HepG2 (cell line): ENCODE results near the gene DHH. TPM values are rescaled to one million over a fixed set of nuclear protein-coding genes. Genes with fewer than 3 reads are reported as not detected.

ENCODE experiments used
- ATAC-seq: fragments of 200-7000 bp; cut with Tn5 transposase; 3 replicates; pipeline ENCODE4 v1.9.1; 2020; ENCODE audit warnings: mild to moderate bottlenecking, moderate library complexity
- BruUV-seq: library from RNA; stranded (reverse); fragments of 400-500 nt; replicated peaks from 2 replicates; lab custom pipeline; 2021; lab: Mats Ljungman, UMichigan
- CTCF ChIA-PET: fragments of 300-600 bp; formaldehyde crosslinking; extraction: SDS; loops from one replicate; lab custom pipeline; 2021; ENCODE audit warnings: low total read pairs, inconsistent platforms, low intra/inter-chr PET ratio; lab: Yijun Ruan, JAX
- POLR2A ChIA-PET: fragments of 350-600 bp; sonication (Branson Sonifier 250); formaldehyde crosslinking; loops from one replicate; lab custom pipeline; 2020; ENCODE audit warnings: antibody characterized with exemption, inconsistent platforms; lab: Yijun Ruan, JAX
- DNase-seq: peaks from one replicate; pipeline ENCODE4 v3.0.0-alpha.2; 2015; ENCODE audit warnings: low spot score
- FAIRE-seq: peaks from 3 replicates; lab custom pipeline; 2011; peaks lifted over from hg19 to GRCh38; lab: Jason Lieb, UNC
- H2AFZ ChIP-seq: one replicate; pipeline ENCODE4 v1.6.1; 2011; ENCODE audit warnings: low read length, inconsistent platforms
- H3K27ac ChIP-seq: fragments of 300-600 bp; 3 replicates; pipeline ENCODE4 v1.8.0; 2011; ENCODE audit warnings: mixed run types, mild to moderate bottlenecking, mixed read lengths, low read length, inconsistent platforms; ENCODE audit not compliant: insufficient read depth; ENCODE audit errors: extremely low read length
- H3K27me3 ChIP-seq, 2 experiments: fragments of 200-600 bp in 1 of 2; 2 replicates in 1 of 2; 3 replicates in 1 of 2; pipeline versions ENCODE4 v1.6.0 to v1.8.0; 2011; ENCODE audit warnings: low read length in 2 of 2, mild to moderate bottlenecking in 2 of 2, moderate library complexity in 2 of 2, inconsistent platforms in 1 of 2; ENCODE audit not compliant: insufficient read depth in 2 of 2, control insufficient read depth in 1 of 2
- H3K36me3 ChIP-seq, 2 experiments: fragments of 200-600 bp in 1 of 2; replicated peaks in 1 of 2; 2 replicates in 1 of 2; 3 replicates in 1 of 2; pipeline versions ENCODE4 v1.5.1 to v1.8.0; 2011; ENCODE audit warnings: low read length in 2 of 2, inconsistent platforms in 1 of 2; ENCODE audit not compliant: insufficient read depth in 2 of 2, control insufficient read depth in 1 of 2
- H3K4me1 ChIP-seq: 2 replicates; pipeline ENCODE4 v1.5.1; 2012; ENCODE audit warnings: low read length, inconsistent platforms; ENCODE audit not compliant: insufficient read depth
- H3K4me2 ChIP-seq: 2 replicates; pipeline ENCODE4 v1.6.0; 2011; ENCODE audit warnings: low read depth, low read length, inconsistent platforms
- H3K4me3 ChIP-seq, 3 experiments: fragments of 200-600 bp in 1 of 3; sonication (generic), shearing (Covaris generic) in 1 of 3; replicated peaks in 1 of 3; 2 replicates each; pipeline ENCODE4 v1.5.1; 2011 to 2016; ENCODE audit warnings: low read length in 3 of 3, inconsistent platforms in 2 of 3, low read depth in 2 of 3, mild to moderate bottlenecking in 2 of 3, control low read depth in 1 of 3, mixed read lengths in 1 of 3; ENCODE audit not compliant: insufficient read depth in 1 of 3
- H3K79me2 ChIP-seq: one replicate; pipeline ENCODE4 v1.6.1; 2011; ENCODE audit warnings: low read length, inconsistent platforms; ENCODE audit not compliant: insufficient read depth
- H3K9ac ChIP-seq: 2 replicates; pipeline ENCODE4 v1.6.0; 2011; ENCODE audit warnings: mild to moderate bottlenecking, low read depth, low read length, inconsistent platforms; ENCODE audit not compliant: insufficient read depth
- H3K9me3 ChIP-seq: 2 replicates; pipeline ENCODE4 v1.5.1; 2012; ENCODE audit warnings: mild to moderate bottlenecking, low read length
- H4K20me1 ChIP-seq: 2 replicates; pipeline ENCODE4 v1.6.0; 2011; ENCODE audit warnings: inconsistent platforms, mild to moderate bottlenecking, low read length, moderate library complexity; ENCODE audit not compliant: insufficient read depth
- CHD4 ChIP-seq: fragments of 200-600 bp; sonication (generic); IDR thresholded peaks from 2 replicates; pipeline ENCODE4 v1.7.0; 2017; ENCODE audit warnings: mild to moderate bottlenecking, low read length, borderline replicate concordance
- ERF ChIP-seq: IDR thresholded peaks from 2 replicates; pipeline ENCODE4 v1.6.1; 2018; ENCODE audit warnings: missing biosample characterization, missing genetic modification reagents
- KDM2A ChIP-seq: sonication (generic); formaldehyde crosslinking; IDR thresholded peaks from 2 replicates; pipeline ENCODE4 v1.4.0; 2020; ENCODE audit warnings: low read depth, missing genetic modification reagents, borderline replicate concordance
- KDM3A ChIP-seq: IDR thresholded peaks from 2 replicates; pipeline ENCODE4 v1.6.1; 2018; ENCODE audit warnings: low read depth, missing compliant biosample characterization
- PCBP1 ChIP-seq: fragments of 200-400 bp; formaldehyde crosslinking; IDR thresholded peaks from 2 replicates; pipeline ENCODE4 v1.6.1; 2017; ENCODE audit warnings: mild to moderate bottlenecking, low read depth, low read length, borderline replicate concordance
- PLRG1 ChIP-seq: fragments of 450-650 bp; conservative IDR thresholded peaks from 2 replicates; pipeline ENCODE4 v1.6.1; 2016
- SAP130 ChIP-seq: IDR thresholded peaks from 2 replicates; pipeline ENCODE4 v1.6.1; 2016; ENCODE audit warnings: low read depth
- SIN3A ChIP-seq: IDR thresholded peaks from 2 replicates; pipeline ENCODE4 v1.6.1; 2011; ENCODE audit warnings: low read depth, mild to moderate bottlenecking, control low read depth, low read length, borderline replicate concordance
- SMAD1 ChIP-seq: sonication (generic); formaldehyde crosslinking; IDR thresholded peaks from 2 replicates; pipeline ENCODE4 v1.4.0; 2020; ENCODE audit warnings: missing genetic modification reagents, low read depth, mild to moderate bottlenecking, borderline replicate concordance
- SMYD3 ChIP-seq: sonication (generic); formaldehyde crosslinking; IDR thresholded peaks from 2 replicates; pipeline ENCODE4 v1.8.1; 2023; ENCODE audit warnings: mild to moderate bottlenecking, missing genetic modification reagents
- SRSF1 ChIP-seq: fragments of 200-400 bp; formaldehyde crosslinking; optimal IDR thresholded peaks from 2 replicates; pipeline ENCODE3; 2017; ENCODE audit warnings: mild to moderate bottlenecking, low read depth, low read length, moderate library complexity
- ZBTB8A ChIP-seq: sonication (generic); formaldehyde crosslinking; IDR thresholded peaks from 2 replicates; pipeline ENCODE4 v1.4.0; 2020; ENCODE audit warnings: mild to moderate bottlenecking, low read depth, missing genetic modification reagents, borderline replicate concordance
- ZNF136 ChIP-seq: sonication (generic); formaldehyde crosslinking; IDR thresholded peaks from 2 replicates; pipeline ENCODE4 v1.8.1; 2022; ENCODE audit warnings: low read depth, mild to moderate bottlenecking, moderate library complexity, missing genetic modification reagents
- ZNF33B ChIP-seq: sonication (generic); formaldehyde crosslinking; IDR thresholded peaks from 2 replicates; pipeline ENCODE4 v1.5.1; 2020; ENCODE audit warnings: mild to moderate bottlenecking, missing genetic modification reagents
- ZNF501 ChIP-seq: sonication (generic); formaldehyde crosslinking; IDR thresholded peaks from 2 replicates; pipeline ENCODE4 v1.5.1; 2020; ENCODE audit warnings: mild to moderate bottlenecking, moderate library complexity, missing genetic modification reagents
- ZNF629 ChIP-seq: sonication (generic); formaldehyde crosslinking; conservative IDR thresholded peaks from 2 replicates; pipeline ENCODE4 v1.5.0; 2020; ENCODE audit warnings: missing genetic modification reagents
- ZNF777 ChIP-seq: sonication (generic); formaldehyde crosslinking; IDR thresholded peaks from 2 replicates; pipeline ENCODE4 v1.4.0; 2020; ENCODE audit warnings: missing genetic modification reagents
- WGBS: methylation state at CpG from one replicate; pipeline ENCODE4 v1.1.6; 2017; ENCODE audit warnings: low lambda C conversion rate; 5-methylcytosine and 5-hydroxymethylcytosine counted together
- in situ Hi-C: cut with HindIII; loops from 2 replicates; pipeline ENCODE4 v1.10.0; 2017; ENCODE audit warnings: low pct_unique_long_range_greater_than_20kb; ENCODE audit not compliant: extremely low pct_ligation_motif_present
- intact Hi-C: fragments of 100-400 bp; cut with micrococcal nuclease; formaldehyde crosslinking; loops from one replicate; pipeline ENCODE4 v1.10.0; 2022; ENCODE audit not compliant: unreplicated experiment
- polyA plus RNA-seq, 8 experiments: library from polyadenylated mRNA; depleted of rRNA in 3 of 8; stranded (reverse) in 7 of 8; unstranded in 1 of 8; fragments of >200 nt; fragmentation: Illumina TruSeq in 4 of 8; extraction: Trizol in 4 of 8; gene quantifications; 2 replicates each; pipeline versions ENCODE4 v1.2.1 to v1.2.3, GENCODE V29; 2011 to 2016; ENCODE audit warnings: low read depth in 4 of 8, missing spikeins in 1 of 8, mixed read lengths in 1 of 8; ENCODE audit not compliant: insufficient read depth in 1 of 8
- total RNA-seq, 5 experiments: library from RNA; depleted of rRNA; stranded (reverse); fragments of >200 nt; fragmentation: Illumina TruSeq; extraction: Trizol; gene quantifications; 2 replicates each; pipeline ENCODE4 v1.2.3, GENCODE V29; 2016; ENCODE audit warnings: low read depth in 1 of 5
- TF ChIP-seq, protein P1 (sequence below): sonication (generic); formaldehyde crosslinking; IDR thresholded peaks from 2 replicates; pipeline ENCODE4 v1.4.0; 2020; ENCODE audit warnings: missing genetic modification reagents
- TF ChIP-seq, protein P2 (sequence below): sonication (generic); formaldehyde crosslinking; IDR thresholded peaks from 2 replicates; pipeline ENCODE4 v1.5.0; 2020; ENCODE audit warnings: missing genetic modification reagents
- TF ChIP-seq, protein P3 (sequence below): IDR thresholded peaks from 2 replicates; pipeline ENCODE4 v1.6.1; 2016; ENCODE audit warnings: low read depth, control low read depth

Gene DHH
- total and polyA plus RNA-seq, 2 of the 13 experiments (the other 11 are each of a cell fraction or from before 2014, with no cell fraction given), result not detected

DNA sequence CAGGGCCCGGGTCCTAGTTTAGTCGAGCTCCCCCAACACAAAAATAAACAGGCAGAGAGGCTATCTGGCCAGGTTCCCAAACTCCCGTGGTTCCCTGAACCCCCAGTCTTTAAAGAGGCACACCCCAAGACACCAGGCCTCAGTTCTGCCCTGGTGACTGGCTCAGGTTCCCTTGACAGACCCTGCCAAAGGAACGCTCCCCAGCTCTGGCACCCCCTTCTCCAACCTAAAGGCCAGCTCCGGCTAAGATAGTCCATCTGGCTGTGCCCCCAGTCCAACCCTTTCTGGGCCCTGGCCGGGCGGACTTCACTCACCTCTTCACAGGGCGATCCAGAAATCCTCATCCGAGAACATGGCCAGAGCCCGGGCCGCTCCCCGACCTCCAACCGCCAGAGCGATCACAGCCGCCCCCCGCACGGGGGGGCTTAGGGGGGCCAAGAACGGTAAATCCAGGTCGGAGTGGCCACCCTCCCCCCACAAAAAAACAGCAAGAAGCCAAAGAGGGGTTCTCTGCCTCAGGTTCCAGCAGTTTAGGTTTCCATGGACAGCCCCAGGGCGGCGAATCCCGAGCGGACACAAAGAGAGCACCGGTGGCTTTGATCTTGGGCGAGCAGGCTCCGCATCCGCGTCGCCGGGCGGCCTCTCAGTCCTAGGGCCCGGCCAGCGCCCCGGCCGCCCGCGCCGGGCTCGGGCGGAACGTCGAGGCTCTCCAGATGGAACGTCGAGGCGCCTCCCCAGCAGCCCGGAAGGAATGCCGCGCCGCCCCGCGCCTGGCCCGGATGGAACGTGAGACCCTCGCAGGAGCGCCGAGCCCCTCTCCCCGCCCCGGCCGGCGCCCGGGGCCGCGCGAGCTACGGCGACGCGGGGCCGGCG is 35.1 kb downstream of the DHH start (continued):
- TF ChIP-seq, protein P1, sequence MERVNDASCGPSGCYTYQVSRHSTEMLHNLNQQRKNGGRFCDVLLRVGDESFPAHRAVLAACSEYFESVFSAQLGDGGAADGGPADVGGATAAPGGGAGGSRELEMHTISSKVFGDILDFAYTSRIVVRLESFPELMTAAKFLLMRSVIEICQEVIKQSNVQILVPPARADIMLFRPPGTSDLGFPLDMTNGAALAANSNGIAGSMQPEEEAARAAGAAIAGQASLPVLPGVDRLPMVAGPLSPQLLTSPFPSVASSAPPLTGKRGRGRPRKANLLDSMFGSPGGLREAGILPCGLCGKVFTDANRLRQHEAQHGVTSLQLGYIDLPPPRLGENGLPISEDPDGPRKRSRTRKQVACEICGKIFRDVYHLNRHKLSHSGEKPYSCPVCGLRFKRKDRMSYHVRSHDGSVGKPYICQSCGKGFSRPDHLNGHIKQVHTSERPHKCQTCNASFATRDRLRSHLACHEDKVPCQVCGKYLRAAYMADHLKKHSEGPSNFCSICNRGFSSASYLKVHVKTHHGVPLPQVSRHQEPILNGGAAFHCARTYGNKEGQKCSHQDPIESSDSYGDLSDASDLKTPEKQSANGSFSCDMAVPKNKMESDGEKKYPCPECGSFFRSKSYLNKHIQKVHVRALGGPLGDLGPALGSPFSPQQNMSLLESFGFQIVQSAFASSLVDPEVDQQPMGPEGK (CRISPR knock-in tag), result peak; percentile 76
- TF ChIP-seq ZNF777 (CRISPR knock-in tag) (peak; percentile 79), SIN3A (peak; percentile 41; the same call in 1 of the 2 replicates), PLRG1 (no peak), ZNF501 (CRISPR knock-in tag) (0 out of 2 replicates have a peak, but pooled peaks have one; percentile 28), KDM2A (CRISPR knock-in tag) (peak; percentile 30; the same call in 1 of the 2 replicates)

DNA sequence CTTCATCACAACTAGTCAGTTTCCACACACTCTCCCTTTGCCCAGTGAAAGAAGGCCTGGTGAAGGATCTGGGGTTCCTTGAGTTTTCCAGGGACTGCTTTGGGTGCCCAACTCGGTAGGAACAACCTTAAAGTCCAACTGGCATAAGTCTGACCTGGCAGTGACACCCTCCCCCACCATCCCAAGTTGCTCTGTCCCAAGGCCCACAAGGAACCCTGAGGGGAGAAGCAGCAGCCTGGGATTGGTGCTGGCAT is 35.6 kb downstream of the DHH start:
- DNase-seq (no peak), ATAC-seq (no peak), FAIRE-seq (no peak)
- 0% methylated on average over 1 of the region's 1 CpG for WGBS
- peak overlapping the region; percentile 98 for H3K9ac ChIP-seq
- H3K27me3 ChIP-seq, result no peaks in the 10 kb centered on the region; a peak in 1 of 5 replicates
- H3K27ac ChIP-seq, result peak overlapping the region; percentile 94
- H3K4me2 ChIP-seq, result peak overlapping the region; percentile 98
- in situ Hi-C loops, result no loop called here
- CTCF ChIA-PET, result no interaction called here
- peak overlapping the region; percentile 95 to 100 (median 98) for H3K4me3 ChIP-seq
- H4K20me1 ChIP-seq, result peaks cover 54% of the 10 kb centered on the region
- BruUV-seq, result no TSS peak
- H2AFZ ChIP-seq, result no peak overlapping the region
- H3K9me3 ChIP-seq, result no peaks in the 10 kb centered on the region
- H3K79me2 ChIP-seq, result peaks cover 60% of the 10 kb centered on the region
- H3K36me3 ChIP-seq, result peaks cover 10 to 19% of the 10 kb centered on the region in 2 experiments
- H3K4me1 ChIP-seq, result peaks cover 54% of the 10 kb centered on the region
- POLR2A ChIA-PET, result interaction anchor here (0.7 to 2.0 kb wide), 3 partner anchors 11 to 206 kb away, joined by 3 to 10 read pairs (median 6); partner anchors contain the start of genes RHEBL1 and TUBA1C
- intact Hi-C loops, result no loop called here
- TF ChIP-seq SAP130 (CRISPR knock-in tag), result no peak
- TF ChIP-seq SRSF1, result no peak
- TF ChIP-seq KDM3A (CRISPR knock-in tag), result no peak
- no peak for TF ChIP-seq PCBP1
- no peak for TF ChIP-seq ERF (CRISPR knock-in tag)
- no peak for TF ChIP-seq SMYD3 (CRISPR knock-in tag)
- no peak for TF ChIP-seq ZNF136
- TF ChIP-seq CHD4, result no peak
- no peak for TF ChIP-seq SMAD1 (CRISPR knock-in tag)
- TF ChIP-seq ZNF629, result no peak
- no peak for TF ChIP-seq ZBTB8A (CRISPR knock-in tag)
- no peak for TF ChIP-seq ZNF33B (CRISPR knock-in tag)
- TF ChIP-seq, protein P2, sequence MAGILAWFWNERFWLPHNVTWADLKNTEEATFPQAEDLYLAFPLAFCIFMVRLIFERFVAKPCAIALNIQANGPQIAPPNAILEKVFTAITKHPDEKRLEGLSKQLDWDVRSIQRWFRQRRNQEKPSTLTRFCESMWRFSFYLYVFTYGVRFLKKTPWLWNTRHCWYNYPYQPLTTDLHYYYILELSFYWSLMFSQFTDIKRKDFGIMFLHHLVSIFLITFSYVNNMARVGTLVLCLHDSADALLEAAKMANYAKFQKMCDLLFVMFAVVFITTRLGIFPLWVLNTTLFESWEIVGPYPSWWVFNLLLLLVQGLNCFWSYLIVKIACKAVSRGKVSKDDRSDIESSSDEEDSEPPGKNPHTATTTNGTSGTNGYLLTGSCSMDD (CRISPR knock-in tag), result no peak
- TF ChIP-seq, protein P3, sequence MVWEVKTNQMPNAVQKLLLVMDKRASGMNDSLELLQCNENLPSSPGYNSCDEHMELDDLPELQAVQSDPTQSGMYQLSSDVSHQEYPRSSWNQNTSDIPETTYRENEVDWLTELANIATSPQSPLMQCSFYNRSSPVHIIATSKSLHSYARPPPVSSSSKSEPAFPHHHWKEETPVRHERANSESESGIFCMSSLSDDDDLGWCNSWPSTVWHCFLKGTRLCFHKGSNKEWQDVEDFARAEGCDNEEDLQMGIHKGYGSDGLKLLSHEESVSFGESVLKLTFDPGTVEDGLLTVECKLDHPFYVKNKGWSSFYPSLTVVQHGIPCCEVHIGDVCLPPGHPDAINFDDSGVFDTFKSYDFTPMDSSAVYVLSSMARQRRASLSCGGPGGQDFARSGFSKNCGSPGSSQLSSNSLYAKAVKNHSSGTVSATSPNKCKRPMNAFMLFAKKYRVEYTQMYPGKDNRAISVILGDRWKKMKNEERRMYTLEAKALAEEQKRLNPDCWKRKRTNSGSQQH (CRISPR knock-in tag), result no peak
